Left forelimb (tissue), 1 donor: ENCODE results near the gene UFD1.

ENCODE experiments used
- DNase-seq: peaks from one replicate; pipeline ENCODE4 v3.0.0-alpha.2; 2018; ENCODE audit warnings: low spot score

Gene UFD1

GRCh38 chr22:19515654-19516377 is 36.8 kb upstream of the UFD1 start:
- DNase-seq, result no peak

DNA sequence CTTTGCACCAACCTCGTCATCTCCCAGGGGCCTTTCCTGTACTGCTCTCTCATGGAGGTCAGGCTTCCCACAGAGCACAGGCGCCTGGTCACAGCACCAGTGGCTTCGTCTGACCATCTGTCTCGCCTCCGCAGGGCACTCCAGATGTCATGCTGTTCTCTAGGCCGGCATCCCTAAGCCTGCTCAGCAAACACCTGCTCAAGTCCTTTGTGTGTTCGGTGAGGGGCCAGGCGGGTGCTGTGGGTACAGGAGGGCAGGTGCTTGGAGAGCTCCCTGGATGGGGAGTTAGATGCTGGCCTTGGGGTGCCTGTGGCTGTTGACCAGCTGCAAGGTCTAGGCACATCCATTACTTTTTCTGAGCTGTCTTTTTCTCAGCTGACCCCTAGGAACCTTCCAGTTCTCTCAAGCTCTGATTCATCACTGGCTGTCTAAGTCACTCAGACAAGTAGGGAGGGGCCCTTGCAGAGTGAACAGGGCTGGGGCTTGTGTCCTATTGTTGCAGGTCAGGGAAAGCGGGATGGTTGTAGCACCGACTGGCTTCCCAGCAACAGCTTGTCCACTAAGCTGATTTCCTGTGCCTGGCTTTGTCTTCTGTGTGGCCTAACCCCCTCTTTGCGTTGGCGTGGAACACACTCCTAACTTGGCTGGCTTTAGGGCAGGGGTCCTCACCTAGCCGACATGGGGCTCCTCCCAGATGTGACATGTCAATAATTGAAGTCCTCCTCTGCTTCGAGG is 36.0 kb upstream of the UFD1 start:
- no peak for DNase-seq

- no peak for DNase-seq
Measured at GRCh38 chr22:19513823-19514222, 34.8 kb upstream of the UFD1 start.

- no peak for DNase-seq
Measured at GRCh38 chr22:19510919-19511341, 31.9 kb upstream of the UFD1 start.

- no peak for DNase-seq
Measured at GRCh38 chr22:19509923-19510322, 30.9 kb upstream of the UFD1 start.

DNA sequence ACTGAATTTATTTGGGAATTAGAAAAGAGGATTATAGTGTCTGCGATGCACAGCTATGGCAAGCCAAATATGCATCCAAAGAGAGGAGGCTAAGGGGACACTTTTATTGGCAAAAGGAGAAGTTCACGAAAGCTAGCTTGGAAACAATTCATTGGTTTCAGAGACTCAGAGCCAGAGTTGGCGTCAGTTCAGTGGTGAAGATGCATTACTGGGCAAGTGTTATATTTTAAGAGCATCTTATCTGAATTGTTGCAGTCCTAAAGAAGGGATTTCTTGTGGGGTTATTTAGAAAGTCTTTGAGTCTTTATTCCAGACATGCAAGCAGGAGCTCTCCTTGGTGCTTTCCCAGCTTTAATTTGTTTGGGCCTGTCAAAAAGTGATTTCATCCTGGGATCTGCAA is 30.2 kb upstream of the UFD1 start:
- DNase-seq, result no peak

- DNase-seq, result no peak
Measured at GRCh38 chr22:19508024-19508776, 29.2 kb upstream of the UFD1 start.

- DNase-seq, result no peak
Measured at GRCh38 chr22:19507534-19507861, 28.5 kb upstream of the UFD1 start.

DNA sequence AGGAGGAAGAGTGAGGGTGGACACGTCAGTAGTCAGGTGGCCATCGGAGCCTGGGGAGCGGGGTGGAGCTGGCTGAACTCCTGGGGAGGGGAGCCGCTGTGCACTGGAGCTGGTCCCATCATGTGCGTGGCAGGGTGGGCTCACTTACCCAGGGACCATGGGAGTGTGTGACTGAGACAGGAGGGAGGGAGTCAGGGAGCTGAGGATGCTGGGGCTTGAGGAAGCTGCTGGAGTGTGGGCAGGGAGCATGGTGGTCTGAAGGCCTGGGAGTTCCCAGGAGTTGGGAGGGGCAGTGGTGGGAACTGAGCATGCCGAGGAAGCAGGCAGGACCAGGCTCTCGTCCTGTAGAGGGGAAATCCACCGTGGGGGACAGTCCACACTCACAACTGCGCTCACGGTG is 27.2 kb upstream of the UFD1 start:
- no peak for DNase-seq

GRCh38 chr22:19505735-19506126 is 26.7 kb upstream of the UFD1 start:
- DNase-seq, result no peak

DNA sequence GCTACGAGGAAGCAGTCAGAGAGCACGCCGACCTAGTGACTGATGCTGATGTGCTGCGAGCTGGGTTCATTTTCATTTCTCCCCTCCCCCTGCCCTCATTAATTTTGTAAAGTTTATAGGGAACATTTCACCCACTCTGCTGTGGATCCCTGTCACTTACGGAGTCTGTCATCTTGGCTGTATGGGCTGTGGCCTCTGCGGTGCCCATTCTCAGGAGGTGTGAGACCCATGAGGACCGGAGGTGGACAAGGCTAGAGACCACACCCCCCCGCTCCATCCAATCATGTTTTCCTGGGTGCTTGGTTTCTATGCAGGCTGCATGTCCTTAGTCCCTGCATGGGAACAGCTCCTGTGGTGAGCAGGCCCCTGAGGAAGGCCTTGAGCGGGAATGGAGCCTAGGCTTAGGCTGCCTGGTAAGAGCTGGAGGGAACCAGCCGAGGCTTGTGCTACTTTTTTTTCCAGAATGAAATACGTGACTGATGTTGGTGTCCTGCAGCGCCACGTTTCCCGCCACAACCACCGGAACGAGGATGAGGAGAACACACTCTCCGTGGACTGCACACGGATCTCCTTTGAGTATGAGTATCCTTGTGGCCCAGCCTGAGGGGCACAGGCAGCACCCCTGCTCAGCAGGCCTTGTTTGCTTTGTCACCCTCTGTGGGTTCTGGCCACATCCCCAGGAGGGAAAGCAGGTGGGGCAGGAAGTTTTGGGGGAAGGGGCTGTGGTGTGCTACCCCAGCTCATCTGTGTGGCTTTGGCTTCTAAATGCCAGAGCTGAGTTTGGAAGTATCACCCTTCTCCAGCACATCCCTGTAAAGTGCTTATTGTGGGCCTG is 26.1 kb upstream of the UFD1 start:
- DNase-seq, result no peak

GRCh38 chr22:19503869-19504268 is 24.9 kb upstream of the UFD1 start:
- DNase-seq, result no peak

DNA sequence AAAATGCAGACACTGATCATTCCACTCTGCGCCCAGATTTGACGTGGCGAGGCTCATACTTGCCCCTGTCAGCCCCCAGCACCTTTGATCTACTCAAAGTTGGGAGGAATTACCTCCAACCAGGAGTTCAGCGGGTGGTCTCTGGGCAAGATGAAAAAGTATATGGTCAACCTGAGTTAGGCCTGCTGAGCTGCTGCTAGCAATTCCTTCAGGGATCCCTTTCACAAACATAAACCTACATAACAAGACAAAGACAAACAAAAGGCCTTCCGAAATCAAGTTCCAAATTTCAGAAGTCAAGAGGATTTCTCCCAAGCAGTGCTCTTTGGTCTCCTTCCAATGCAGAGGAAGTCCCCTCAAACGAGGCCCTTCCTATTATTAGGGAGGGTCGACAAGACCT is 24.4 kb upstream of the UFD1 start:
- no peak for DNase-seq

- no peak for DNase-seq
Measured at GRCh38 chr22:19501897-19502447, 23.0 kb upstream of the UFD1 start.

- DNase-seq, result no peak
Measured at GRCh38 chr22:19499880-19500242, 20.9 kb upstream of the UFD1 start.

- DNase-seq, result no peak
Measured at GRCh38 chr22:19499236-19499879, 20.4 kb upstream of the UFD1 start.

DNA sequence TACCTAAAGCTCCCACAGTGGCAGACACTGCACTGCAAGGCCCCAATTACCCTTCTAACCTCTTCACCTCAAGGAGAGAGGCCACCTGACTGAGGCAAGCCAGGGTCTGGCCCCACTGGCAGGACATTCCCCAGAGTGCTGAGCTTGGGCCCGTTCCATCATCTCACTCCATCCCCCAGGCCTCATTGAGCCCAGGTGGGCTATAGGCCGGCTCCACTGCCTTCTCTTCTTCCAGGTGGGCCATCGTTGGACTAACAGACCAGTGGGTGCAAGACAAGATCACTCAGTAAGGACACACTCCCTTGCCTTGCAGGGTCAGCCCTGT is 19.8 kb upstream of the UFD1 start:
- no peak for DNase-seq

DNA sequence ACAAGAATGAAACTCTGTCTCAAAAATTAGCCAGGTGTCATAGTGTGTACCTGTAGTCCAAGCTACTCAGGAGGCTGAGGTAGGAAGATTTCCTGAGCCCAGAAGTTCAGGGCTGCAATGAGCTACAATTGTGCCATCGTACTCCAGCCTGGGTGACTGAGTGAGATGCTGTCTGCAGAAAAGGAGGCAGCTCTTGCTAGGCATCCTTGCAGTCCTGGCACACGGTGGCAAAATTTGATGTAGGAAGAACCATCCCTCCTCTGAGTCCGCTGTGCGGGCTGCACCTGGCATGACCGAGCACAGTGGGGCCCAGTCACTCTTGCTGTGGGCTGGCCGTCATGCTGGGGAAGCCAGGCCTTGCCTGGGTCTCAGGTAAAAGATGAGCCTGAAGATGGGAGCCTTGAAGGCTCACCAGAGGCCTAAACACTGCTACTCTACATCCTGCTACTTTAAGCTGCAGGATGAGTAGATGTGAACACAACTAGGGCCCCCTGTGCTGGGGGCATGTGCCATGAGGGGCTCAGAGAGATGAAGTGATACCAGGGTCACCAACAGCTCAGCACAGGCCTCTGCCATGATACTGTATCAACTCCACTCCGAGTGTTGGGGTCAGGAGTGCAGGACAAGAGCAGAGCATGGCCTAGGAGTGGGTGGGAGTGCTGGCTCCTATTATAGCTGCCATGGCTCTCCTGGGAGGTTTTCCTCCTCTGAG is 19.3 kb upstream of the UFD1 start:
- DNase-seq, result no peak

- DNase-seq, result no peak
Measured at GRCh38 chr22:19497245-19497644, 18.3 kb upstream of the UFD1 start.

- no peak for DNase-seq
Measured at GRCh38 chr22:19496324-19496630, 17.3 kb upstream of the UFD1 start.
